ENCODE data around the gene HPS6.

DNA sequence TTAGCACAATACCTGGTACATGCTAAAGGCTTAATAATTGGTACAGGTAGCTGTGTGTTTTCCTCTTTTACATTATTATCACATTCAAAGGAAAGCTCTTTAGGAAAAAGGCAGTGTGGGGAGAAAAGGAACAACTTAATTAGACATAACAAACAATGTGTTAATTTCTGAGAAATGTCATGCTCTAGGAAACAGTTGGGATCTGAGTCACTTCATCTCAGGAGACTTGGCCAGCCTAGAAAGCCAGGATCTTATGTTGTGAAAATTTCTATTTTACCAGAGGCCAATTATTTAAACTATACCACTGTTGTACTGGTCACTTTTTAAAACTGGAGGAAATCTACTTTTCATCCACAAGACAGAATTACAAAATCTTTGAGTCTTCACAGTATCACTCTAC lies 48.7 kb upstream of the HPS6 start:
- TF ChIP-seq, protein P1, sequence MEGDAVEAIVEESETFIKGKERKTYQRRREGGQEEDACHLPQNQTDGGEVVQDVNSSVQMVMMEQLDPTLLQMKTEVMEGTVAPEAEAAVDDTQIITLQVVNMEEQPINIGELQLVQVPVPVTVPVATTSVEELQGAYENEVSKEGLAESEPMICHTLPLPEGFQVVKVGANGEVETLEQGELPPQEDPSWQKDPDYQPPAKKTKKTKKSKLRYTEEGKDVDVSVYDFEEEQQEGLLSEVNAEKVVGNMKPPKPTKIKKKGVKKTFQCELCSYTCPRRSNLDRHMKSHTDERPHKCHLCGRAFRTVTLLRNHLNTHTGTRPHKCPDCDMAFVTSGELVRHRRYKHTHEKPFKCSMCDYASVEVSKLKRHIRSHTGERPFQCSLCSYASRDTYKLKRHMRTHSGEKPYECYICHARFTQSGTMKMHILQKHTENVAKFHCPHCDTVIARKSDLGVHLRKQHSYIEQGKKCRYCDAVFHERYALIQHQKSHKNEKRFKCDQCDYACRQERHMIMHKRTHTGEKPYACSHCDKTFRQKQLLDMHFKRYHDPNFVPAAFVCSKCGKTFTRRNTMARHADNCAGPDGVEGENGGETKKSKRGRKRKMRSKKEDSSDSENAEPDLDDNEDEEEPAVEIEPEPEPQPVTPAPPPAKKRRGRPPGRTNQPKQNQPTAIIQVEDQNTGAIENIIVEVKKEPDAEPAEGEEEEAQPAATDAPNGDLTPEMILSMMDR (IDR thresholded peaks at IDR 0.05 in 8 of 11, conservative IDR thresholded peaks at IDR 0.05 in 3 of 11) = no peak
- TF ChIP-seq POLR2A (IDR thresholded peaks at IDR 0.05) = no peak
